H9 (cell line): ENCODE results near the gene FBN2. TPM values are rescaled to one million over a fixed set of nuclear protein-coding genes. Genes with fewer than 3 reads are reported as not detected.

Source experiments
- DNase-seq: peaks from one replicate; pipeline ENCODE4 v3.0.0-alpha.2; 2017
- H2AFZ ChIP-seq: one replicate; pipeline ENCODE4 v1.6.1; 2013; ENCODE audit warnings: mild to moderate bottlenecking, low read length, control low read depth, moderate library complexity
- H2AK5ac ChIP-seq: 2 replicates; pipeline ENCODE4 v1.6.1; 2013; ENCODE audit warnings: low read length, control low read depth, mixed read lengths; ENCODE audit not compliant: insufficient read length
- H2BK120ac ChIP-seq: one replicate; pipeline ENCODE4 v1.6.1; 2013; ENCODE audit warnings: low read depth, mild to moderate bottlenecking, low read length, control low read depth, inconsistent platforms; ENCODE audit not compliant: poor library complexity, severe bottlenecking
- H2BK12ac ChIP-seq: 2 replicates; pipeline ENCODE4 v1.6.1; 2013; ENCODE audit warnings: low read length, control low read depth, mixed read lengths, low read depth; ENCODE audit not compliant: insufficient read length
- H2BK15ac ChIP-seq: 2 replicates; pipeline ENCODE4 v1.6.1; 2013; ENCODE audit warnings: low read depth, low read length, control low read depth
- H2BK20ac ChIP-seq: one replicate; pipeline ENCODE4 v1.6.1; 2013; ENCODE audit warnings: low read depth, mild to moderate bottlenecking, low read length, control low read depth, inconsistent platforms; ENCODE audit not compliant: poor library complexity, severe bottlenecking
- H2BK5ac ChIP-seq: 2 replicates; pipeline ENCODE4 v1.6.1; 2013; ENCODE audit warnings: low read length, control low read depth, mixed read lengths; ENCODE audit not compliant: insufficient read length
- H3K14ac ChIP-seq: 2 replicates; pipeline ENCODE4 v1.6.1; 2013; ENCODE audit warnings: low read length, control low read depth; ENCODE audit not compliant: insufficient read depth
- H3K18ac ChIP-seq: 2 replicates; pipeline ENCODE4 v1.6.1; 2013; ENCODE audit warnings: low read depth, mild to moderate bottlenecking, mixed read lengths, low read length, control low read depth; ENCODE audit not compliant: insufficient read length
- H3K23ac ChIP-seq: 2 replicates; pipeline ENCODE4 v1.6.1; 2013; ENCODE audit warnings: low read length, control low read depth, mixed read lengths, low read depth; ENCODE audit not compliant: insufficient read length
- H3K23me2 ChIP-seq: 2 replicates; pipeline ENCODE4 v1.6.1; 2013; ENCODE audit warnings: low read depth, mild to moderate bottlenecking, mixed read lengths, low read length, control low read depth; ENCODE audit not compliant: insufficient read length, poor library complexity, severe bottlenecking
- H3K27ac ChIP-seq: 2 replicates; pipeline ENCODE4 v1.5.1; 2013; ENCODE audit warnings: low read length, control low read depth, mixed read lengths, low read depth; ENCODE audit not compliant: insufficient read length
- H3K27me3 ChIP-seq: 2 replicates; pipeline ENCODE4 v1.6.1; 2013; ENCODE audit warnings: low read length, control low read depth, inconsistent platforms; ENCODE audit not compliant: insufficient read depth
- H3K4ac ChIP-seq: 2 replicates; pipeline ENCODE4 v1.6.1; 2013; ENCODE audit warnings: low read depth, mild to moderate bottlenecking, control low read depth, inconsistent platforms, low read length, moderate library complexity
- H3K4me1 ChIP-seq: 2 replicates; pipeline ENCODE4 v1.6.1; 2013; ENCODE audit warnings: low read length, control low read depth, inconsistent platforms; ENCODE audit not compliant: insufficient read depth
- H3K4me2 ChIP-seq: 2 replicates; pipeline ENCODE4 v1.6.1; 2013; ENCODE audit warnings: low read length, control low read depth, mixed read lengths; ENCODE audit not compliant: insufficient read length, insufficient read depth
- H3K56ac ChIP-seq: 2 replicates; pipeline ENCODE4 v1.6.1; 2013; ENCODE audit warnings: low read depth, mild to moderate bottlenecking, mixed read lengths, low read length, control low read depth; ENCODE audit not compliant: insufficient read length
- H3K79me1 ChIP-seq: 2 replicates; pipeline ENCODE4 v1.6.1; 2013; ENCODE audit warnings: low read depth, mild to moderate bottlenecking, moderate library complexity, low read length, control low read depth, inconsistent platforms; ENCODE audit not compliant: insufficient read depth, poor library complexity, severe bottlenecking
- H3K79me2 ChIP-seq: 2 replicates; pipeline ENCODE4 v1.6.1; 2013; ENCODE audit warnings: low read length, control low read depth, inconsistent platforms; ENCODE audit not compliant: insufficient read depth
- H3K9ac ChIP-seq: 2 replicates; pipeline ENCODE4 v1.6.1; 2013; ENCODE audit warnings: low read length, control low read depth, mixed read lengths; ENCODE audit not compliant: insufficient read length; ENCODE audit errors: extremely low read depth
- H3K9me3 ChIP-seq: one replicate; pipeline ENCODE4 v1.6.1; 2013; ENCODE audit warnings: low read depth, low read length, inconsistent platforms; ENCODE audit not compliant: control insufficient read depth
- H3T11ph ChIP-seq: one replicate; pipeline ENCODE4 v1.6.1; 2013; ENCODE audit warnings: mild to moderate bottlenecking, low read length, control low read depth, inconsistent platforms
- H4K20me1 ChIP-seq: one replicate; pipeline ENCODE4 v1.6.1; 2013; ENCODE audit not compliant: control insufficient read depth, insufficient read length, insufficient read depth
- H4K5ac ChIP-seq: 2 replicates; pipeline ENCODE4 v1.6.1; 2013; ENCODE audit warnings: low read depth, mild to moderate bottlenecking, mixed read lengths, low read length, control low read depth; ENCODE audit not compliant: insufficient read length
- H4K8ac ChIP-seq: replicated peaks from 2 replicates; pipeline ENCODE4 v1.6.1; 2013; ENCODE audit warnings: low read length, control low read depth, mixed read lengths, low read depth; ENCODE audit not compliant: insufficient read length
- H4K91ac ChIP-seq: 2 replicates; pipeline ENCODE4 v1.6.1; 2013; ENCODE audit warnings: low read depth, mild to moderate bottlenecking, moderate library complexity, mixed read lengths, low read length, control low read depth; ENCODE audit not compliant: insufficient read length
- H3K27ac Mint-ChIP-seq, 3 experiments: 2 replicates in 2 of 3; 3 replicates in 1 of 3; pipeline ENCODE4 v1.8.0; 2020 to 2021; ENCODE audit warnings: mixed read lengths in 3 of 3, mild to moderate bottlenecking in 1 of 3, moderate library complexity in 1 of 3
- H3K27me3 Mint-ChIP-seq: 2 replicates; pipeline ENCODE4 v1.8.0; 2021; ENCODE audit warnings: low read depth, mild to moderate bottlenecking, moderate library complexity, mixed read lengths
- H3K36me3 Mint-ChIP-seq, 3 experiments: 2 replicates in 2 of 3; 3 replicates in 1 of 3; pipeline ENCODE4 v1.8.0; 2020 to 2021; ENCODE audit warnings: low read depth in 3 of 3, mixed read lengths in 3 of 3; ENCODE audit not compliant: insufficient read depth in 1 of 3
- H3K4me1 Mint-ChIP-seq, 2 experiments: 2 replicates each; pipeline ENCODE4 v1.8.0; 2020; ENCODE audit warnings: mixed read lengths in 2 of 2
- H3K4me3 Mint-ChIP-seq, 2 experiments: 2 replicates in 1 of 2; 3 replicates in 1 of 2; pipeline ENCODE4 v1.8.0; 2020 to 2021; ENCODE audit warnings: mild to moderate bottlenecking in 2 of 2, mixed read lengths in 2 of 2, moderate library complexity in 1 of 2
- H3K9me3 Mint-ChIP-seq, 2 experiments: 2 replicates in 1 of 2; 3 replicates in 1 of 2; pipeline ENCODE4 v1.8.0; 2020; ENCODE audit warnings: mild to moderate bottlenecking in 2 of 2, mixed read lengths in 2 of 2, moderate library complexity in 1 of 2
- WGBS: extraction: QIAGEN DNeasy Blood & Tissue Kit; methylation state at CpG from one replicate; pipeline ENCODE4 v1.1.7; 2013; ENCODE audit warnings: missing lambda C conversion rate, low lambda C conversion rate, mixed read lengths; ENCODE audit not compliant: insufficient read length; ENCODE audit errors: extremely low coverage; 5-methylcytosine and 5-hydroxymethylcytosine counted together
- total RNA-seq: library from RNA; stranded (reverse); gene quantifications from 2 replicates; pipeline ENCODE4 v1.2.1, GENCODE V29; 2021
- TF ChIP-seq, protein P1 (sequence below): fragments of 200-600 bp; sonication (generic); conservative IDR thresholded peaks from 3 replicates; pipeline ENCODE4 v1.8.0; 2021; ENCODE audit warnings: antibody characterized with exemption, mild to moderate bottlenecking

FBN2 gene
- total RNA-seq, 1 experiment from 2014 or later = 8.3 TPM

DNA sequence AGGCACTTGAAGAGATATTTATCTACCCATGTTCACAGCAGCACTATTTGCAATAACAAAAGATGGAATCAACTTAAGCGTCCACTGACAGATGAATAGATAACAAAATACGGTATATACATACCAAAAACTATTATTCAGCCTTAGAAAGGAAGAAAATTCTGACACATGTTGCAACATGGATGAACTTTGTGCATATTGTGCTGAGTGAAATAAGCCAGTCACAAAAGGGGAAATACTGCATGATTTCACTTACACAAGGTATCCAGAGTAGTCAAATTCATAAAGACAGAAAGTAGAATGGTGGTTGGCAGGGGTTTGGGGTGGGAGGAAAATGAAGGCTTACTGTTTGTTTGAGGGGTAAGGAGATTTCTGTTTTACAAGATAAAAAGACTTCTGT, 66.0 kb downstream of the FBN2 start:
- Histone ChIP-seq H3K18ac (no peak overlapping the region), H4K20me1 (no peaks in the 10 kb centered on the region), H2AFZ (no peak overlapping the region), H3K4me2 (no peak overlapping the region), H3K56ac (no peak overlapping the region), H4K5ac (no peak overlapping the region), H2BK5ac (no peak overlapping the region), H3K4ac (no peak overlapping the region), H3T11ph (no peak overlapping the region), H3K23me2 (no peaks in the 10 kb centered on the region), H2BK15ac (no peak overlapping the region), H3K9ac (no peak overlapping the region), H3K23ac (no peak overlapping the region), H4K8ac (no peak overlapping the region), H3K79me1 (no peaks in the 10 kb centered on the region), H2AK5ac (no peak overlapping the region), H3K9me3 (no peaks in the 10 kb centered on the region), H3K4me1 (no peaks in the 10 kb centered on the region), H3K14ac (no peak overlapping the region), H2BK20ac (no peak overlapping the region), H3K79me2 (no peaks in the 10 kb centered on the region), H3K27me3 (no peaks in the 10 kb centered on the region), H2BK120ac (no peak overlapping the region), H2BK12ac (no peak overlapping the region), H3K27ac (no peak overlapping the region), H4K91ac (no peak overlapping the region)
- DNase-seq = no peak
- no peak overlapping the region for H3K4me3 Mint-ChIP-seq
- no peak overlapping the region for H3K27ac Mint-ChIP-seq
- TF ChIP-seq, protein P1, sequence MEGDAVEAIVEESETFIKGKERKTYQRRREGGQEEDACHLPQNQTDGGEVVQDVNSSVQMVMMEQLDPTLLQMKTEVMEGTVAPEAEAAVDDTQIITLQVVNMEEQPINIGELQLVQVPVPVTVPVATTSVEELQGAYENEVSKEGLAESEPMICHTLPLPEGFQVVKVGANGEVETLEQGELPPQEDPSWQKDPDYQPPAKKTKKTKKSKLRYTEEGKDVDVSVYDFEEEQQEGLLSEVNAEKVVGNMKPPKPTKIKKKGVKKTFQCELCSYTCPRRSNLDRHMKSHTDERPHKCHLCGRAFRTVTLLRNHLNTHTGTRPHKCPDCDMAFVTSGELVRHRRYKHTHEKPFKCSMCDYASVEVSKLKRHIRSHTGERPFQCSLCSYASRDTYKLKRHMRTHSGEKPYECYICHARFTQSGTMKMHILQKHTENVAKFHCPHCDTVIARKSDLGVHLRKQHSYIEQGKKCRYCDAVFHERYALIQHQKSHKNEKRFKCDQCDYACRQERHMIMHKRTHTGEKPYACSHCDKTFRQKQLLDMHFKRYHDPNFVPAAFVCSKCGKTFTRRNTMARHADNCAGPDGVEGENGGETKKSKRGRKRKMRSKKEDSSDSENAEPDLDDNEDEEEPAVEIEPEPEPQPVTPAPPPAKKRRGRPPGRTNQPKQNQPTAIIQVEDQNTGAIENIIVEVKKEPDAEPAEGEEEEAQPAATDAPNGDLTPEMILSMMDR = no peak
- peaks cover 0 to 3% of the 10 kb centered on the region in 2 experiments; a peak in 2 of 5 replicates for H3K9me3 Mint-ChIP-seq
- no peaks in the 10 kb centered on the region for H3K27me3 Mint-ChIP-seq
- peaks cover 5% of the 10 kb centered on the region in 2 experiments; a peak in 3 of 4 replicates for H3K4me1 Mint-ChIP-seq
- no CpG with 5 or more reads among the region's 2 CpGs for whole genome bisulfite sequencing
- peaks cover 0 to 13% (median 12%) of the 10 kb centered on the region in 3 experiments; a peak in 6 of 7 replicates for H3K36me3 Mint-ChIP-seq
